HepG2 (cell line): Measurements from ENCODE around the gene MICAL3. TPM values are rescaled to one million over a fixed set of nuclear protein-coding genes. Genes with fewer than 3 reads are reported as not detected.
A peak's percentile ranks its signal among the peaks of the same experiment; 100 is the strongest.

Experiments
- BHLHE40 ChIP-seq: IDR thresholded peaks from 2 replicates; pipeline ENCODE4 v1.6.1; 2011; ENCODE audit warnings: low read length, improper control_type of control experiment
- EP300 ChIP-seq, 3 experiments: sonication (generic) in 1 of 3; formaldehyde crosslinking in 1 of 3; IDR thresholded peaks; 2 replicates each; pipeline versions ENCODE4 v1.5.1 to v1.6.1; 2011 to 2020; ENCODE audit warnings: low read depth in 2 of 3, low read length in 2 of 3, borderline replicate concordance in 1 of 3, improper control_type of control experiment in 1 of 3, mild to moderate bottlenecking in 1 of 3, missing genetic modification reagents in 1 of 3, moderate library complexity in 1 of 3
- FOXA1 ChIP-seq, 2 experiments: fragments of 450-650 bp in 1 of 2; sonication (generic) in 1 of 2; formaldehyde crosslinking in 1 of 2; IDR thresholded peaks; 2 replicates each; pipeline versions ENCODE4 v1.4.0 to v1.6.1; 2016 to 2020; ENCODE audit warnings: missing genetic modification reagents in 1 of 2
- HINFP ChIP-seq: sonication (generic); formaldehyde crosslinking; IDR thresholded peaks from 2 replicates; pipeline ENCODE4 v1.4.0; 2020; ENCODE audit warnings: low read depth, mild to moderate bottlenecking, missing genetic modification reagents
- HOXA3 ChIP-seq: sonication (generic); formaldehyde crosslinking; IDR thresholded peaks from 2 replicates; pipeline ENCODE4 v1.5.0; 2020; ENCODE audit warnings: missing genetic modification reagents
- MED1 ChIP-seq: sonication (generic); formaldehyde crosslinking; IDR thresholded peaks from 2 replicates; pipeline ENCODE4 v1.4.0; 2020; ENCODE audit warnings: missing genetic modification reagents
- PITX1 ChIP-seq: sonication (generic); formaldehyde crosslinking; IDR thresholded peaks from 2 replicates; pipeline ENCODE4 v1.5.1; 2020; ENCODE audit warnings: mild to moderate bottlenecking, missing genetic modification reagents
- RARA ChIP-seq: IDR thresholded peaks from 2 replicates; pipeline ENCODE4 v1.6.1; 2016; ENCODE audit warnings: missing genetic modification reagents, missing compliant biosample characterization
- SKI ChIP-seq: fragments of 450-650 bp; IDR thresholded peaks from one replicate; pipeline ENCODE4 v1.6.1; 2018; ENCODE audit warnings: mild to moderate bottlenecking; ENCODE audit not compliant: partially characterized antibody
- SNAI1 ChIP-seq: sonication (generic); formaldehyde crosslinking; IDR thresholded peaks from 2 replicates; pipeline ENCODE4 v1.5.0; 2020; ENCODE audit warnings: mild to moderate bottlenecking, missing genetic modification reagents, borderline replicate concordance
- TOE1 ChIP-seq: sonication (generic); formaldehyde crosslinking; IDR thresholded peaks from 2 replicates; pipeline ENCODE4 v1.4.0; 2020; ENCODE audit warnings: mild to moderate bottlenecking, missing genetic modification reagents
- ZNF362 ChIP-seq: sonication (generic); formaldehyde crosslinking; IDR thresholded peaks from 2 replicates; pipeline ENCODE4 v1.4.0; 2020; ENCODE audit warnings: missing genetic modification reagents, mild to moderate bottlenecking, borderline replicate concordance
- ZNF569 ChIP-seq: sonication (generic); formaldehyde crosslinking; IDR thresholded peaks from 2 replicates; pipeline ENCODE4 v1.5.0; 2020; ENCODE audit warnings: mild to moderate bottlenecking, missing genetic modification reagents, moderate library complexity, borderline replicate concordance
- ZNF574 ChIP-seq: sonication (generic); formaldehyde crosslinking; IDR thresholded peaks from 2 replicates; pipeline ENCODE4 v1.4.0; 2020; ENCODE audit warnings: missing genetic modification reagents
- ZNF605 ChIP-seq: sonication (generic); formaldehyde crosslinking; IDR thresholded peaks from 2 replicates; pipeline ENCODE4 v1.8.0; 2022; ENCODE audit warnings: mild to moderate bottlenecking, missing genetic modification reagents
- ZNF766 ChIP-seq: sonication (generic); formaldehyde crosslinking; IDR thresholded peaks from 2 replicates; pipeline ENCODE4 v1.5.0; 2020; ENCODE audit warnings: missing genetic modification reagents, borderline replicate concordance
- ZNF800 ChIP-seq: sonication (generic); formaldehyde crosslinking; IDR thresholded peaks from 2 replicates; pipeline ENCODE4 v1.4.0; 2020; ENCODE audit warnings: missing genetic modification reagents
- ZNF878 ChIP-seq: sonication (generic); formaldehyde crosslinking; IDR thresholded peaks from 2 replicates; pipeline ENCODE4 v1.8.1; 2023; ENCODE audit warnings: mild to moderate bottlenecking, missing genetic modification reagents, moderate library complexity
- polyA plus RNA-seq, 8 experiments: library from polyadenylated mRNA; depleted of rRNA in 3 of 8; stranded (reverse) in 7 of 8; unstranded in 1 of 8; fragments of >200 nt; fragmentation: Illumina TruSeq in 4 of 8; extraction: Trizol in 4 of 8; gene quantifications; 2 replicates each; pipeline versions ENCODE4 v1.2.1 to v1.2.3, GENCODE V29; 2011 to 2016; ENCODE audit warnings: low read depth in 4 of 8, missing spikeins in 1 of 8, mixed read lengths in 1 of 8; ENCODE audit not compliant: insufficient read depth in 1 of 8
- total RNA-seq, 5 experiments: library from RNA; depleted of rRNA; stranded (reverse); fragments of >200 nt; fragmentation: Illumina TruSeq; extraction: Trizol; gene quantifications; 2 replicates each; pipeline ENCODE4 v1.2.3, GENCODE V29; 2016; ENCODE audit warnings: low read depth in 1 of 5

MICAL3 gene
- total and polyA plus RNA-seq, 2 of the 13 experiments (the other 11 are each of a cell fraction or from before 2014, with no cell fraction given), result 5.3 to 12.5 TPM

GRCh38 chr22:17777005-17777716 lies 247.2 kb downstream of the MICAL3 start (continued):
- TF ChIP-seq SKI (no peak), HOXA3 (peak; percentile 55; the same call in 1 of the 2 replicates), MED1 (CRISPR knock-in tag) (peak; percentile 19; the same call in 1 of the 2 replicates), RARA (CRISPR knock-in tag) (0 out of 2 replicates have a peak, but pooled peaks have one; percentile 40), TOE1 (CRISPR knock-in tag) (0 out of 2 replicates have a peak, but pooled peaks have one; percentile 32), ZNF605 (peak; percentile 73; the same call in 1 of the 2 replicates), HINFP (CRISPR knock-in tag) (no peak), BHLHE40 (peak; percentile 95), ZNF766 (0 out of 2 replicates have a peak, but pooled peaks have one; percentile 23), EP300 (IDR thresholded peaks at IDR 0.05; ENCODE audit: low read depth in 2 of 2, low read length in 2 of 2) (no peak), EP300 (CRISPR knock-in tag; IDR thresholded peaks at IDR 0.05; ENCODE audit: borderline replicate concordance) (peak; percentile 14; the same call in 1 of the 2 replicates), ZNF574 (CRISPR knock-in tag) (peak; percentile 56), FOXA1 (IDR thresholded peaks at IDR 0.05) (no peak), FOXA1 (CRISPR knock-in tag; IDR thresholded peaks at IDR 0.05) (no peak), ZNF878 (CRISPR knock-in tag) (0 out of 2 replicates have a peak, but pooled peaks have one; percentile 55), ZNF362 (peak; percentile 69; the same call in 1 of the 2 replicates), ZNF569 (CRISPR knock-in tag) (no peak), SNAI1 (CRISPR knock-in tag) (no peak), ZNF800 (CRISPR knock-in tag) (no peak), PITX1 (CRISPR knock-in tag) (peak; percentile 53; the same call in 1 of the 2 replicates)
